HG03039 (cell line): Measurements from ENCODE around the gene ATP2C2.

Experiments
- ATAC-seq: cut with Tn5 transposase; IDR thresholded peaks from one replicate; pipeline ENCODE4 v1.9.1; 2021; ENCODE audit warnings: mild to moderate bottlenecking, moderate library complexity; ENCODE audit not compliant: unreplicated experiment

ATP2C2 gene

DNA sequence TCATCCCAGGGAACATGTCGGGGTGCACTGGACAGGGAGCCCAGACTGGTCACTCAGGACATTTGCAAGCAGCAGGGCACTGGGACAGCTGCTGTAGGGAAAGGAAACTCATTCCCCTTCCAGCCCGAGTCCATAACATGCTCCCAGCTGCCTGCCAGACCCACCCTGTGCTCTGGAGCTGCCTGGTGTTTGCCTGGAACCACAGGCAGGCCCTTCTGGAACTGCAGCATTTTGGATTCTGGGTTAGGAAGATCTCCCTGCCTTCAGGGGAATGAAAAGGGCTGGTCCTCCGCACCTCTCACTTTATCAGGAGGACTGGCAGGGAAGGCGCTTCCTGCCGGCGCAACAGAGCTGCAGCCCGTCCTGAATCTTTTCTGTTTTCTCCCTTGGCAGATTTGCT, 94.9 kb downstream of the ATP2C2 start:
- no peak for ATAC-seq

GRCh38 chr16:84464116-84464515, 95.8 kb downstream of the ATP2C2 start:
- ATAC-seq: no peak

GRCh38 chr16:84465154-84465553, 96.8 kb downstream of the ATP2C2 start:
- no peak for ATAC-seq

GRCh38 chr16:84466692-84467091, 98.4 kb downstream of the ATP2C2 start:
- ATAC-seq: no peak

- ATAC-seq: no peak
Observed at GRCh38 chr16:84467256-84467655, 98.9 kb downstream of the ATP2C2 start.

GRCh38 chr16:84467709-84468108, 99.4 kb downstream of the ATP2C2 start:
- no peak for ATAC-seq

DNA sequence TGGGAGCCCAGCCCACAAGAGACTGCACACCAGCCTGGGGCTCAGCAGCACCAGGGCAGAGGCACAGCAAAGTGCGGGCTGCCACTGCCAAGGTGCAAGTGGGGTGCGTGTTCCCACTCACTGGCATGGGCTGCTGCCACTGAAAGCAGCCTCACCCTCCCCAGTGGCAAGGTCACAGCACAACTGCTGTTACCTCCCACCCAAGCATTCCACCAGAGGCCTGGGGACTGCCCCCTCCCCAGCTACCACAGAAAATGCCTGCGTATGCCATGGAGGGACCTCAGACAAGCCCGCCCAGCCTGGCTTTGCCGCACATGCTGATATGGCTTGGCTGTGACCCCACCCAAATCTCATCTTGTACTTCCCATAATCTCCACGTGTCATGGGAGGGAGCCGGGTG, 103.0 kb downstream of the ATP2C2 start:
- no peak for ATAC-seq

- ATAC-seq: no peak
Observed at GRCh38 chr16:84471966-84472365, 103.6 kb downstream of the ATP2C2 start.

- ATAC-seq: no peak
Observed at GRCh38 chr16:84475643-84476240, 107.4 kb downstream of the ATP2C2 start.

DNA sequence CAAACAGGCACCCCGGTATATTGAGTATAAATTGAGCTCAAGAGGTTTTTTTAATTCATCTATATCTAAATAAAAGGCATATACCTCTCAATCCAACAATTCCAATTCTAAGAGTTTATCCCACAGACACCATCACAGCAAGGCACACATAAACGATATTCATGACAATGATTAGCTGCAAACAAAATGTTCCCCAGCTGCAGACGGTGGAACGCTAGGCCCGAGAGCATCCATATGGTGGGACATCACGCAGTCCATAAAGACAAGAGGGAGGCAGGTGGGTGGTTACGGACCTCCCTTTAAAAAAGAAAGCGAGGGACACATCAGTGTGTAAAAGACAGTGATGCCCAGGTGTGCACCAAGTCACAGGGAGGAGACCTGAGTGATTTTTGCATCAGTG, 108.1 kb downstream of the ATP2C2 start:
- ATAC-seq: no peak

DNA sequence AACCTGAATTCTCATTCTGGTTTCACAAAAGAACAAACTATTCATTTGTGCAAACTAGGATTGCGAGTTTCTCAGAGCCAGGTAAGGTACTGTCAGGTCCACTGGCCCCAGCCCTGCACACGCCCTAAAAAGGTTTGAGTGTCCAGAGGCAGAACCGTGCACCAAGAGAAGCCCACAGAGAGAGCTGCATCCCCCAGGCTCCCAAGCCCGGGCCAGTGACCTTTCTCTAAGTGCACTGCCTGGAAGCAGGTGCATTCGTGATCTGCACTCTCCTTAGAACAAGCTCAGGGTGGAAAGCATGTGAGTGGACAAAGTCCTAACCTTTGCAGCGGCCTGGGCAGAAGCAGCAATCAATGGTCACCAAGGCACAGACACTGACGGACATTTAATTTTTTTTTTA, 109.3 kb downstream of the ATP2C2 start:
- ATAC-seq: no peak

- ATAC-seq: no peak
Observed at GRCh38 chr16:84478172-84478947, 110.0 kb downstream of the ATP2C2 start.

- no peak for ATAC-seq
Observed at GRCh38 chr16:84479716-84480450, 111.5 kb downstream of the ATP2C2 start.

DNA sequence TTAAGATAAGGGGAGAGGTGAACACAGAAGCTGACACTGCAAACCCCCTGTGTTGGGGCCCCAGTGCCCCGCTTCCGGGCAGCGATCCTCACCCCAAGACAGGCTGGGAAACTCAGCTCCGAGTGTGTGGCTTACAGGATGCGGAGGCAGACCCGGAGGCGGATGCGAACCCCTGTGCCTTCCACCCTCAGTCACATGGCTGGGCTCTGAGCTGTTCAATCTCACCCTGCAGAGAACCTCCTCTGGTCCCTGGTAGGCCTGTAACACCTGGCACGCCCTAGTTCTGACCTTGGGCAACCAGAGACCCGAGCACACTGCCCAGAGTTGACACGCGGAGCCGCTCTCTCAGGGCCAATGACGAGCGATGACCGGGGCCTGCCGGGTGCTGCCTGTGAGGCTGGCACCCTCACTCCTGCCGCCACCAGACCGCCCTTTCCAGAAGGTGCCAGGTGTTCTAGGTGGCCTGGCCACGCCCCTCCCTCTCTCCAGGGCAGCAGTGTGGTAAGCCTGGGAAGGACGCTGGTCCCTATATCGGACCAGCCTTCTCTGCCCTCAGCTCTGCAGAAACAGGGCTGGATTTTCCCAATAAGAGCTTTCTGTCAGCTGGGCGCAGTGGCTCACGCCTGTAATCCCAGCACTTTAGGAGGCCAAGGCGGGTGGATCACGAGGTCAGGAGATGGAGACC, 112.9 kb downstream of the ATP2C2 start:
- no peak for ATAC-seq

DNA sequence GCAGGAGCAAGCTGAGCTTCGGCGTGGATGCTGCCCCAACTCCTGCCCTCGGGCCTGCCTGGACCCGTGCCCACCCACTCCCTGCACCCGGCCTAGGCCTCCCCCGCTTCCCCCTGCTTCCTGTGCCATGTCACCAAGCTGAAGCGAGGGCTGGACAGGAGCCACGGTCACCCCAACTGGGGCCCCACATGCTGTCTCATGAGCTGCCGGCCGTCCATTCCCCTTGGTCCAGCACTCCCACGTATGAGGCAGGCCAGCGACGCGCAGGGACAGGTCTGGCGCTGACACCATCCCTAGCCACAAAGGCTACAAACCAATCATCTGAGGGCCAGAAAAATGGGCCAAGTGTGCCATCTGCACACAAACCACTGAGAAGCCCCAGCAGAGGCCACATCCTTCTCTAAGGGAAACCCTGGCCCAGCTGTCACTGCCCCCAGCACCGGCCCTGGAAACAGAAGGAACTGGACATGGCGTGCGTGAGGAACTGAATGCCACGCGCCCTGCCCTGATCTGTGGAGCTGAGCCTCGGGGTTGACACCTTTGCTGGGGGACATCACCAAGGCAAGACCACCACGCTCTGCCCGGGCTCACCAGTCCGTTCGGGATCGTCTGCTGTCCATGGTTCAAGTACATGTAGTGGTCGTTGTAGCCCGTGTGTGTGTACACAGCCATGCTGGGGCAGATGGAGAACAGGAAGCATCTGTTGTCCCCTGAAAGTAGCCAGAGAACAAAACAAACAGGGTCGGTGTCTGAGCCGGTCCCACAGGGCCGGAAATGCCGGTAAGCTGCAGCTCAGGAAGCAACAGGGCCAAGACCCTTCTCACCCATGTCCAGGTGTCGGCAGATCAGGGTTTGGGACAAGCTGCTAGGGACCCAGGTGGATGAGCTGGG, 113.9 kb downstream of the ATP2C2 start:
- no peak for ATAC-seq

DNA sequence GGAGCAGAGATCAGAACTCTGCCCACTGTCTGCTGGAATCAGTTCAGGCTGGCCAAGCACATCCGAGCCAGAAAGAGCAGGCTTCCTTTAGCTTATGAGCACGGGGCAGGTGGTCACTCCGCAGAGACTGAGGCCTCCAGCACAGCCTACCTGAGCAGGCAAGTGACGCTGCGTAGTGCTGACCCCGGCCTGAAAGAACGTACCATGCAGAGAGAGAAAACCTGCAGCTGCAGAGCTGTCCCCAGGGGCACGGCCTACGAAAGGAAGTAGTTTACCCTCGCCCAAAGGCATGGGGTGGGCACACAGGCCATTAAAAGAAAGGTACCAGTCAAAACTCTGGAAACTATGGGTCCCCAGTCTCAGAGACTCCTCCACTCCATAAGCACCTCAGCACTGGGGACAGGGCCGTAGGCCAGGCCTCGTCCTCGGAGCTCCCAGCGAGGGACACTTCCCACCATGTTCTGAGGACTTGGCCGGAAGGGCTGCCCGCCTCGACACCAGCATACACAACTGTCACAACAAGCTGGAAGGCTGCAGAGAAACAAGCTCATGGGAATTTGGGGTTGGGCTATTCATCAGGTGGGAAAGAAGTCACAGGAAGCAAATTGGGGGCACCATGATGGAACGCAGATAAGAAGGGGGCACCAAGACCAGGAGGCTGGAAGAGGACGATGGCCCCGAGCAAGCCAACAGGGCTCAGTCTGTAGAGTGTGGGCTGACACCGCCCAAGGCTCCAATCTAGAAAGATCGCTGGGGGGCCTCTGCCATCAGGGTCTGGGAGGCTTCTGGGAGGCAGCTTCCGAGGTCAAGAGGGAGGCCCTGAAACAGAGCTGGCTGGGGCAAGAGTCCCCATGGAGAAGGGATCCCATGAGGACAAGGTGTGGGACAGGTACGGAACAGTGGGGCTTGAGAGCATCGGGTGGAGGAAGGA, 114.9 kb downstream of the ATP2C2 start:
- no peak for ATAC-seq

DNA sequence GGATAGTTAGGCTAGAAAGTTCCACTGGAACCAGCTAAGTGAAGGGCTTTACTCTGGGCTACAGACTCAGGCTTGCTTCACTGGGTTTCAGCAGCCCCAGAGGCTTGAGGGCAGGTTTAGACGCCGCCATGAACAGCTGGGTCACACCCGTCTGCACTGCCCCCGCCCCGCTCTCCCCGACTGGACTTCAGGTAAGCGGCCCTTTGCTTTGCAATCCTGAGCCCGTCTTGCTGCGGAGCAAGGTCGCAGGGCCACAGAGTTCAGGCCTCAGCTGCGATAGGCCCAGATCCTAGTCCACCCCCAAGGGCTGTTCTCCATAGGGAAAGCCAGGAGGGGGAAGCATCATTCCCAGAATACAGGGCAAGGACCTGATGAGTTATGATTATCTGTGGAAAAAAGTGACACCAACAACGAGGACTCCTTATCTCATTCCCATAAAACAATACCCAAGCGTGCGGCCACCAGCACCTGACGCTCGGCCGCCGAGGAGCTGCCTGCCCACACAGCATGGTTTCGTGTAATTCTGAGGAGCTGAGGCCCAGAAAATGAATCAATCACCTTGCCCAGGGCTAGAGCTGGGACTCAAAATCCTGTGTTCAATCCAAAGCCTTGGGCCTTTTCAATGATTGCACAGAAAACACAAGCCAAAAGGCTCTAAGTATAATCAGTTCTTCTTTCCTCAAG, 115.7 kb downstream of the ATP2C2 start:
- ATAC-seq: no peak

DNA sequence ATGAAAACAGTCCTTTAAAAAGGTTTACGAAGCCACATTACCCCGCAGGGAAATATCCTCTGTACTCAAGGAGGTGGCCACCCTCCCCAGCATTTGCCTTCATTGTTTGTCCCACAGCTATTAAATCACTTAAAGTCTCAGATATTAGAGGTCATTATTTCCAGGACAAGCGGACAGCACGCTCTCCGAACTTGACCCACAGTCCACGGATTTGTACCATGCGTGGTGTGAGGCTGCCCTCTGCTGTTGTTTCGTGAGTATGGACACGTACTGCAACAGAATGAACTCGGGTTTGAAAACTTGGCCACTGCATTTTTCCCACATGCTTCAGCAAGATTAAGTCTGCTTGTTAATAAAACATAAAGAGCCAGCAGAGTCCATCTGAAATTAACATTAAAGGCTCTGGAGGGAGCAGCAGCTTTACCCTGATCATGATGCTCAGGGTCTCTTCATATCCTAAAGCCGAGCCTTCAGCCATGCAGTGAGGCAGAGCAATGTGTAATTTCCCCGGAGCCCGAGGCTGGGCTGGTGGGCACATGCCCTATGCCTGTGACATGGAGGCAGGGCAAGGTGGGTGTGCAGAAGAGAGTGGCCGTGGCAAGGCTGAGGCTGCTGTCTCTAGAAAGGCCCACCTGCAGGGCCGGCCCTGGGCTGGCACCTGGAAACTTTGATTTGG, 116.4 kb downstream of the ATP2C2 start:
- no peak for ATAC-seq
